Loucy (cell line): ENCODE data around the gene LRRC42.

Source experiments
- CTCF ChIP-seq: fragments of 200-600 bp; sonication (generic); conservative IDR thresholded peaks from 2 replicates; pipeline ENCODE4 v1.5.1; 2014; ENCODE audit warnings: mild to moderate bottlenecking, antibody characterized with exemption, low read length
- EZH2phosphoT487 ChIP-seq: fragments of 200-600 bp; IDR thresholded peaks from 2 replicates; pipeline ENCODE4 v1.6.1; 2018; ENCODE audit warnings: antibody characterized with exemption, mild to moderate bottlenecking, moderate library complexity, borderline replicate concordance

- no peak for TF ChIP-seq EZH2phosphoT487
- no peak for TF ChIP-seq CTCF
These were observed 33.7 kb downstream of the LRRC42 start for GRCh38 chr1:53979712-53980450.
